Left cardiac atrium (tissue), 4 donors: Measurements from ENCODE around the gene PTPRG. TPM values are rescaled to one million over a fixed set of nuclear protein-coding genes. Genes with fewer than 3 reads are reported as not detected.
"Not testable (repeated sequence)": the region's sequence is repeated elsewhere in the genome, so short reads cannot be mapped to it uniquely, and the experiment has no call there.

Experiments
- ATAC-seq, 2 donors: fragments of 200-7000 bp; cut with Tn5 transposase; one replicate each; pipeline ENCODE4 v1.9.1; 2020; ENCODE audit warnings: mild to moderate bottlenecking in 2 of 2, moderate library complexity in 2 of 2
- DNase-seq: peaks from one replicate; pipeline ENCODE4 v3.0.0-alpha.2; 2020
- intact Hi-C, 2 donors: fragments of 100-400 bp; cut with DNase I; formaldehyde crosslinking; loops; one replicate each; pipeline versions ENCODE4 v1.14.1 to v1.15.1; 2022 to 2023
- total RNA-seq, 2 donors: library from RNA; stranded (reverse); fragmentation: NEBNext Ultra II Directional; extraction: Animal tissue kit (Norgen Biotek cat#: 25700); gene quantifications; one replicate each; pipeline ENCODE4 v1.2.1, GENCODE V29; 2021
- donor health status: DM: no; HTN: yes; CAD: no.
- donor health status: DM: no; HTN: yes; CAD: no; lungs with severe emphysema.
- donor health status: DM: yes; HTN: yes; CAD: no.
- donor health status: Dilated cardiomyopathy.

Gene PTPRG
- total RNA-seq, 2 donors from 2014 or later = 37.6 to 46.9 TPM

- DNase-seq = peak; percentile 37
- ATAC-seq = peak; percentile 65 to 66
- intact Hi-C loops = loop anchor here in 1 of 2 donors (5.0 to 10.0 kb wide), 3 partner anchors 53 to 125 kb away; partner anchors contain the start of gene PTPRG
These were observed 126.4 kb downstream of the PTPRG start for GRCh38 chr3:61687663-61688306.

- DNase-seq (no peak), ATAC-seq (peak; percentile 7 to 17)
- intact Hi-C loops = loop anchor here in 1 of 2 donors (5.0 to 10.0 kb wide), 3 partner anchors 54 to 126 kb away; partner anchors contain the start of gene PTPRG
These were observed 127.1 kb downstream of the PTPRG start for GRCh38 chr3:61688307-61688984.

DNA sequence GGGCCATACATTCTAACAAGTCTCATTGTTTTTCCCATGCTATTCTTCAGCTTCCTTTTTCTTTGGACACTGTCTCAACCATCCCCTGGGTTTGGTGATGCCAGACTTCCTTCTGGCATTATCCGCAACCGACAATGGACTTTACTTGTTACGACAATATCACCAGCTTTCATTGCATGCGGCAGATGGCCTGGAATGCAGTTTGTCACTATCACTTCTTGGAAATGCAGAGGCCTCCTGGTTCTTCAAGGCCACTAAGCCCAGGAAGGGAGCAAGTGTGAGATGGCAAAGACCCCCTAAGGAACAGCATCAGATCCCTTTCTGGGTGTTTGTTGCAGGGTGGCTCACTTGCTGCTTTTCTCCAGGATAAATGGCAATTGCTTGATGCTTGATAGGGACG, 128.6 kb downstream of the PTPRG start:
- intact Hi-C loops = no loop called here
- no peak for DNase-seq
- no peak for ATAC-seq

- DNase-seq (no peak), ATAC-seq (no peak)
- intact Hi-C loops = no loop called here
These were observed 130.1 kb downstream of the PTPRG start for GRCh38 chr3:61691466-61691865.

- ATAC-seq (no peak), DNase-seq (no peak)
- intact Hi-C loops = no loop called here
These were observed 135.9 kb downstream of the PTPRG start for GRCh38 chr3:61697301-61697700.

- DNase-seq, ATAC-seq, intact Hi-C loops: not testable (repeated sequence)
These were observed 137.1 kb downstream of the PTPRG start for GRCh38 chr3:61698278-61699072.

DNA sequence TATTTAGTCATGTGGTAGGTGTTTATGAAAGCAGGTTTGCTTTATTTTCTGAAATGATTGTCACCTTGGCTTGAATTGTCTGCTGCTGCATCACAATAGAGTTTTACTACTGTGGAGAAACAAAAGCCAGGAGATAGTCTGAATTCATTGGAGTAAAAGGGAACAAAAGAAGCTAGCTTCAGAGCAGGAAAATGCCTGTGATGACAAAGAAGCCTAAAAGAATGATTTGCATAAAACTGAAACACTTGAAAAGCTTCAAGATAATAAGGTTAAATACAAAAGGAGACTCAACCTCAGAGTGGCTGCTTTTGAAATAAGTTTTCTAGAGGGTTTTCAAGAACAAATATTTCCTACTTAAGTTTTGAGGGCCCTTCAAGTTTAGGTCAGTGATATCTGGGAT, 138.3 kb downstream of the PTPRG start:
- DNase-seq (no peak), ATAC-seq (no peak)
- intact Hi-C loops = no loop called here

GRCh38 chr3:61701011-61701410, 139.6 kb downstream of the PTPRG start:
- intact Hi-C loops = no loop called here
- ATAC-seq (no peak), DNase-seq (no peak)

GRCh38 chr3:61702453-61702852, 141.1 kb downstream of the PTPRG start:
- DNase-seq = no peak
- ATAC-seq = no peak
- intact Hi-C loops = no loop called here

DNA sequence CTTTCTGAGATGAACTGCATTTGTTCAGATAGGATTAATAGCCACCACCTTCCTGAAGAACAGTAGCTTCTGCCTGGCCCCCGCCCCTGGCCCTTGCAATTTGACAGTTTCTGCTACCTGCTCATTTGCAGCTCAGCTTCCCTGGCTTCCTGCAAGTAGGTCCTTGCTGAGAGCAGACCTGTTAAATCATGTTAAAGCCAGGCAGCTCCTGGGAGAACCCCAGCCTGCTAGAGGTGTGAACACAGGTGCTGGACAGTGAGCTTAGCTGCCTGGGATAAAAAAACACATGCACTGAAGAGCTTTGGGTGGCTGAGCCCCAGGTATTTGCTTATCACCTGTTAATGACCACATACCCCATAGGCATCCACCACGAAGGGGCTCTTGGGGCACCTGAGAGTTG, 143.4 kb downstream of the PTPRG start:
- no peak for ATAC-seq
- no peak for DNase-seq

GRCh38 chr3:61707492-61707891, 146.1 kb downstream of the PTPRG start:
- no peak for ATAC-seq
- intact Hi-C loops = no loop called here
- DNase-seq = no peak

More for the DNA sequence above, 143.4 kb downstream of the PTPRG start:
- intact Hi-C loops = no loop called here

DNA sequence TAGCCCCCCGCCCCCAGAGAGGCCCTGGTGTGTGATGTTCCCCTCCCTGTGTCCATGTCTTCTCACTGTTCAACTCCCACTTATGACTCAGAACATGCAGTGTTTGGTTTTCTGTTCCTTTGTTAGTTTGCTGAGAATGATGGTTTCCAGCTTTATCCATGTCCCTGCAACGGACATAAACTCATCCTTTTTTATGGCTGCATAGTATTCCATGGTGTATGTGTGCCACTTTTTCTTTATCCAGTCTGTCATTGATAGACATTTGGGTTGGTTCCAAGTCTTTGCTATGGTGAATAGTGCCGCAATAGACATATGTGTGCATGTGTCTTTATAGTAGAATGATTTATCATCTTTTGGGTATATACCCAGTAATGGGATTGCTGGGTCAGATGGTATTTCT, 149.5 kb downstream of the PTPRG start:
- ATAC-seq, intact Hi-C loops, DNase-seq: not testable (repeated sequence)

GRCh38 chr3:61714225-61714624, 152.9 kb downstream of the PTPRG start:
- intact Hi-C loops = no loop called here
- ATAC-seq = no peak
- DNase-seq = no peak

DNA sequence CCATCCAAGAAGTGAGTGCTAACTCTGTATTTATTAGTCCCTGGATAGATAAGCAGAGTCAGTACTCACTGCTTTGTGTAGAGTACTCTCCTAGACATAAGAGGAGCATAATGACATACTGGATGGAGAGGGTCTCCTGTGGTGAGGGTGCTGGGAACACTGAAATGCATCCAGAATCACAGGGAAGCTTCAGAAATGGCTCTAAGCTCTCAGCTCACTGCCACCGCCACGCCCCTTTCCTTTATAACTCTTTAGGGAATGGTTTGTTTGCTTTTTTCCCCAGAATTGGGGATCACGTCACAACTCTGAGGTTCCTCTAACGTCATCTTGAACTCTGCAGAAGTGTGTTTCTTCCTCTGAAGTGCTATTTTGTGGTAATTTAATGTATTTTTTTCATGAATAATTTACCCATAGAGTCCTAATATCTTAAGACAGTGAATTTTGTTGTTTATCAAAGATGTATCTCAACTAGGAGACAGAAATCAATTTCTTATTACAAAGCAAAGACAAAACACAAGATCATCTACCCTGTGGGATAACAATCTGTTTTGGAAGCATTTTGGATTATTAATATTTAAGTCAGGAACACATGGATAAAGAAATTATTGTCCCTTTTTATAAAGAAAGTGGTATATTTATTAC, 154.6 kb downstream of the PTPRG start:
- intact Hi-C loops = no loop called here
- ATAC-seq = no peak
- no peak for DNase-seq

GRCh38 chr3:61716693-61717092, 155.3 kb downstream of the PTPRG start:
- intact Hi-C loops, DNase-seq, ATAC-seq: not testable (repeated sequence)

DNA sequence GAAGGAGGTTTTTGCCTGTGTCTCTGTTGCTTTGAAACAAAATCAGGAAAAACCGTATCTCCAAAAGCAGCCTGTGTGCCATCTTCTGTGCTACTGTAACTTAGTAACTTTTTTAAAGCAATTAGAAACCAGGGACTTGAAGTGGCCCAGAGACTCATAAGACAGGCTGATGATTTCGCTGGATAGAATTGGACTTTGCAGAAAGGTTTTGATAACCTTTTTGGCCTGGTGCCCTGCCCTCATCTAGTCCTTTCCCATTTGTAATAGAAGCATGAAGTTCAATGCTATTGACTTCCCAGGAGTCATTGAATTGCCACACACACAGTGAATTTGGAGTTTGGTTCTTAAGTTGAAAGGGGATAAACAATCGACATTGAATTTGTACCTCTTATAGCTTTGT, 157.2 kb downstream of the PTPRG start:
- DNase-seq (no peak), ATAC-seq (no peak)
- intact Hi-C loops = no loop called here

- ATAC-seq = peak; percentile 75 to 82
- peak; percentile 31 for DNase-seq
- intact Hi-C loops = no loop called here
These were observed 158.1 kb downstream of the PTPRG start for GRCh38 chr3:61719278-61719977.

DNA sequence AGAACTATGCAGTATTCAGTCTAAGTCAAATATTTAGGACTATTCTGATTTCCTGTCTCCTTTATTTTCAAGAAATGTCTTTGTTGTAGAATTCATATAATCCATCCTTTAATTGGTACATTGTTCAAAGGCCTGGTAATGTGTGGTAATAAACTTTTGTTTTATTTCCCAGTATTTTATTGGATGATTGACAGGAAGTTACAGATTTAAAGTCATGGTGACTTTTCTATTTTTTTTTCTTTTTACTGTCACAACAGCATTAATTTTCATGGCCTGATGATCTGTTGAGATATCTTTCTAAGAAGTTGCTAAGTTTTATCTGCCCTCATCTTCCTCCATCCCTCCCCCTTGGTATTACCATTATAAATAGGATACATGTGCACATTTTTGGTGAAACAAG, 161.7 kb downstream of the PTPRG start:
- intact Hi-C loops = no loop called here
- ATAC-seq = no peak
- DNase-seq = no peak

DNA sequence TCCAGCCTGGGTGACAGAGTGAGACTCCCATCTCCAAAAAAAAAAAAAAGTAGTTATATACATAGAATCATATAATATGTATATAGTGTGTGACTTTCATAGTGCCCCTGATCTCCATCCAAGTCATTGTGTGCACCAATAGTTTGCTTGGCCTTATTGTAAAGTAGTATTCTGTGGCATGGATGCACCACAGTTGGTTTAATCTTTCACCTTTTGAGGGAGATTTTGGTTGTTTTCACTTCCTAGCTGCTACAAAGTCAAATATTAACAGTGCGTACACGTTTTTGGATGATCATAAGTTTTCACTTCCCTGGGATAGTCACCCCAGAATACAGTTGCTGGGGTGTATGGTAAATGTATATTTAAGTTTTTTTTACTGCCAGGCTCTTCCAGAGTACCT, 162.8 kb downstream of the PTPRG start:
- intact Hi-C loops = no loop called here
- ATAC-seq (no peak), DNase-seq (no peak)
